HL-60 (cell line): ENCODE measurements around the gene LRP5.

Experiments
- CTCF ChIP-seq: IDR thresholded peaks from one replicate; pipeline ENCODE4 v1.5.1; 2011; ENCODE audit warnings: low read length, control low read depth, inconsistent platforms; ENCODE audit not compliant: insufficient read depth
- POLR2AphosphoS5 ChIP-seq: IDR thresholded peaks from 2 replicates; pipeline ENCODE4 v1.6.1; 2012; ENCODE audit warnings: low read depth
- REST ChIP-seq: IDR thresholded peaks from 2 replicates; pipeline ENCODE4 v1.6.1; 2012; ENCODE audit warnings: low read depth; ENCODE audit not compliant: insufficient replicate concordance

- TF ChIP-seq CTCF (no peak), POLR2AphosphoS5 (no peak), REST (no peak)
These were observed 42.8 kb upstream of the LRP5 start for GRCh38 chr11:68269414-68270081.
